GM11168 (cell line): ENCODE data around the gene GGT6.

ENCODE experiments used
- in situ Hi-C: fragments of 300-500 bp; cut with MboI; formaldehyde crosslinking; loops from one replicate; pipeline ENCODE4 v1.12.0; 2022; ENCODE audit warnings: low sequenced_read_pairs; ENCODE audit not compliant: unreplicated experiment

The GGT6 gene

GRCh38 chr17:4531988-4532736 lies 28.2 kb downstream of the GGT6 start:
- in situ Hi-C loops, result no loop called here

GRCh38 chr17:4530799-4531730 lies 29.3 kb downstream of the GGT6 start:
- in situ Hi-C loops, result no loop called here

GRCh38 chr17:4529533-4530152 lies 30.7 kb downstream of the GGT6 start:
- in situ Hi-C loops, result no loop called here

GRCh38 chr17:4527566-4528125 lies 32.7 kb downstream of the GGT6 start:
- in situ Hi-C loops, result no loop called here

- in situ Hi-C loops, result no loop called here
Observed at GRCh38 chr17:4527134-4527533, 33.2 kb downstream of the GGT6 start.

GRCh38 chr17:4525691-4526397 lies 34.5 kb downstream of the GGT6 start:
- in situ Hi-C loops, result no loop called here

- in situ Hi-C loops, result no loop called here
Observed at GRCh38 chr17:4523946-4524345, 36.4 kb downstream of the GGT6 start.

GRCh38 chr17:4522661-4523060 lies 37.7 kb downstream of the GGT6 start:
- in situ Hi-C loops, result no loop called here

GRCh38 chr17:4520894-4521600 lies 39.3 kb downstream of the GGT6 start:
- in situ Hi-C loops, result no loop called here

- in situ Hi-C loops, result no loop called here
Observed at GRCh38 chr17:4520060-4520893, 40.1 kb downstream of the GGT6 start.

GRCh38 chr17:4519361-4519788 lies 41.0 kb downstream of the GGT6 start:
- in situ Hi-C loops, result no loop called here

- in situ Hi-C loops, result no loop called here
Observed at GRCh38 chr17:4518901-4519300, 41.5 kb downstream of the GGT6 start.

- in situ Hi-C loops, result no loop called here
Observed at GRCh38 chr17:4516735-4517134, 43.6 kb downstream of the GGT6 start.

GRCh38 chr17:4515501-4515900 lies 44.9 kb downstream of the GGT6 start:
- in situ Hi-C loops, result no loop called here

- in situ Hi-C loops, result no loop called here
Observed at GRCh38 chr17:4514779-4515178, 45.6 kb downstream of the GGT6 start.

GRCh38 chr17:4514206-4514605 lies 46.2 kb downstream of the GGT6 start:
- in situ Hi-C loops, result no loop called here

- in situ Hi-C loops, result no loop called here
Observed at GRCh38 chr17:4513113-4514032, 47.0 kb downstream of the GGT6 start.
